Measurements from ENCODE around the gene DOCK4. TPM values are rescaled to one million over a fixed set of nuclear protein-coding genes. Genes with fewer than 3 reads are reported as not detected.

The DOCK4 gene
- total RNA-seq, 1 donor from 2014 or later = 70.9 TPM

Small RNA genes lying within 50 kb of the gene (small RNA-seq; reads per million reads assigned to genes)
- gene RNA5SP237 = not detected

Other genes starting within 250 kb of the DOCK4 start
- gene ZNF277, start 296 bp upstream of the DOCK4 start, total RNA-seq = 67.3 TPM
- 85.6 TPM for gene IFRD1, start 244.1 kb upstream of the DOCK4 start, total RNA-seq